ENCODE results near the gene PIK3C3.
A peak's percentile ranks its signal among the peaks of the same experiment; 100 is the strongest.
"Not testable (repeated sequence)": the region's sequence is repeated elsewhere in the genome, so short reads cannot be mapped to it uniquely, and the experiment has no call there.

The PIK3C3 gene

GRCh38 chr18:42025974-42026625 lies 71.1 kb downstream of the PIK3C3 start:
- no peak for DNase-seq

- no peak for DNase-seq
These were observed 73.3 kb downstream of the PIK3C3 start for GRCh38 chr18:42028247-42028832.

- DNase-seq: no peak
These were observed 74.1 kb downstream of the PIK3C3 start for GRCh38 chr18:42029092-42029491.

GRCh38 chr18:42030586-42031182 lies 75.7 kb downstream of the PIK3C3 start:
- no peak for DNase-seq

DNA sequence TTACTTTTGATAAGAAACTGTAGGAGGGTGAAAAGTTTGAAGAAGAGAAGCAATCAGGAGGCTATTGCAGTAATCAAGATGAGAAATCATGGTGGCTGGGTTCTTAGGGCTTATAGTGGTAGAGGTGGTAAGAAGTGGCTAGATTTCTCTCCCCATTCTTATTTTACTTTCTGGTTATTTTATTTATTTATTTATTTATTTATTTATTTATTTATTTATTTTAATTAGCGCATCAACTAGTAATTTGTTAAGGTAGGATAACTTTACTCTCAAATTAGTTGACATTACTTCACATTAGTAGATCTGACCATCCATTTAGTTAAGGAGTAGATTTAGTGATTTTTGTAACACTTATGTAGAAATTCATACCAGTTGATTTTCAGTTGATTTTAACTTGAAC lies 77.4 kb downstream of the PIK3C3 start:
- no peak for DNase-seq

DNA sequence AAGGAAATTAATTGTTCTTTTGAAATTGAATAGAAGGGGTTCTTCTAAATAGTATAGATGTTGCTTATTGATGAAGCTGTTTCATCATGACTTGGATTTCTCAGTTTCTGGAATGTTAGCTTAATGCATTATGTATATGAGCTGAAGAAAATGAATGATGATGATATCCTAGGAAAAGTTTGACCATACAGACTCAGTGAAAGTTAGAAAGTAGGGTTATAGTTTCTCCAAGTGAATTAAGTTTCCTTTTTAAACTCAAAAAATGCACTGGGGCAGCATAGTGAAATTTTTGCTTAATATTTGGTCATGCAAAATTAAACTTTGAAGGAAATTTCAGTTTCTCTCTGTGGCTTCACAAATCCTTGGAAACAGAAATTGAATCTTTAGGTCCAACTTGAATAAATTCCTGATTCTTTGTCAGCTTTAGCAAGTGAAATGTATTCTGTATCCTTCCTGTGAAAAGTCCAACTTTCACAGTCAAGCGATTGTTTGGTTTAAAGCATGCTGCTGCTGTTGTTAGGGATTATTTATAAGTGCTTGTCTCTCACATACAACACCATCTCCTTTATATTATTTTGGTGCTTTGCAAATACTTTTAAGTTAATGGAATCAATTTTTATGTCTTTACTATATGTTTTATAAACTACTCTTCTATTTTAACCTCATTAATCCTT lies 78.2 kb downstream of the PIK3C3 start:
- no peak for DNase-seq

GRCh38 chr18:42038936-42039335 lies 83.9 kb downstream of the PIK3C3 start:
- DNase-seq: no peak

DNA sequence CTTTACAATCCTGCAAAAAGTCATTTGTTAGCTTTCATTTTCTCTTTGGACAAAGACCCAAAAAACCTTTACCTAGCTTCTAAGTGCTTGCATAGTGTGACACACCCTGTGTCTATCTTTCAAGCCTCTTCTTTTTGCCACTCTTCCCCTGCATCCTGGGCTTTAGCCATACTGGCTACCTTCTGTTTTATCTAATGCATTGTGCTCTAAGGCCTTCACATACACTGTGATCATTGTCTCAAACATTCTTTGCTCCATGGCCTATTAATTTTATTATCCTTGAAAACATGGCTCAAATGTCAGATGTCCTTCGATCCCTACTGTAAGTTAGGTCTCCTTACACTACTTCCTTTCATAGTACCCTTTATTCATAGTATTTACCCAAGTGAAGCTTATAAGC lies 84.4 kb downstream of the PIK3C3 start:
- DNase-seq: no peak

GRCh38 chr18:42041793-42042192 lies 86.8 kb downstream of the PIK3C3 start:
- DNase-seq: no peak

DNA sequence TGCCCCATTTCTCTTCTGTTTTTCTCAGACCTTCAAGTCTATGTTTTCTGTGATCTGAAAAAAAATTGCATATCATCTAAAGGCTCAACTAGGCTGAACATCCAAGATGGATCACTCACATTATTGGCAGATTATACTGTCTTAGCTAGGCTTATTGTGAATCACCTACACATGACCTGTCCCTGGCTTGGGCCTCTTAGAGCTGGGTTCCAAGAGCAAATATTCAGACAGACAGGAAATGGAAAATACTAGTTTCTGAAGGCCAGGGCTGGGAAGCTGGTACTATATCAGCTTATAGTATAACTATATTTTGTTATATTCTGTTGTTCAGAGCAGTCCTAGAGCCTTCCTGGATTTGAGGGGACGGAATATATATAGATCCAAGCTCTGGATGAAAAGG lies 90.3 kb downstream of the PIK3C3 start:
- no peak for DNase-seq

- DNase-seq: no peak
These were observed 92.7 kb downstream of the PIK3C3 start for GRCh38 chr18:42047721-42048120.

DNA sequence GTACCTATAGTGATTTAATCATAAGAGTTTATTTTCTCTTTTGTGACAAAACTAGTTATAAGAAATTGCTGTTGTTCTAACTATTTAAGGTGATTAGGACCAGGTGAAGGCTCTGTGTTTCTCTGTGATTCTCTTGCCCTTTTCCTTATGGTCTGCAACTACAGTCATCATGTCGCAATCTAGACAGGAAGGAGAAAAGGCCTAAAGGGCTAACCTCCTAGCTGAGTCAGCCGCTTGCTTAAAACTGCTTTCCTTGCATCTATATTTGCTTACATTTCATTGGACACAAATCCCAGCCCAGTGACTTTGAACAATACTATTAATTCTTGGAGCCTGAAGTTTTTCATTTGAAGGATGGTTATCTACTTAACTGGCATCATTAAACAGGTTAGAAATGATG lies 93.1 kb downstream of the PIK3C3 start:
- no peak for DNase-seq

GRCh38 chr18:42049536-42049935 lies 94.5 kb downstream of the PIK3C3 start:
- DNase-seq: not testable (repeated sequence)

GRCh38 chr18:42051411-42051810 lies 96.4 kb downstream of the PIK3C3 start:
- no peak for DNase-seq

GRCh38 chr18:42052122-42052708 lies 97.2 kb downstream of the PIK3C3 start:
- DNase-seq: no peak

- DNase-seq: peak; percentile 6 to 30 (median 14)
These were observed 98.3 kb downstream of the PIK3C3 start for GRCh38 chr18:42053188-42053781.

DNA sequence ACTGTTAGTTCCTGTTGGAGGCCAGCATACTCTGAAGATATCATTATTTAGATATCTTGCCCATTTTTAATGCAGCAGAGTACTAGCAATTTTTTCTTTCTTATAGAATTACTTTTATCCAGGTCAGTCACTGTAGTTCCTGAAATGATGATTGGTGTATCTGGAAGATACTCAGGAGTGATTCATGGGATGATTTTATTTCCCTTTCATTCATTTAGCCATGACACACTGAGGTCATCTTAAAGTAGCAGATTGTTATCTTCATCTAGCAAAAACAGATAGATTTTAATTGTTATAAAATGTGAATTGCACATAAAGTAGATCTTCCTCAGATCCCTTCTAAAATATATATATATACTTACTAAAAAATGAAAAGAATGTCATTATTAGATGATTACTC lies 109.1 kb downstream of the PIK3C3 start:
- no peak for DNase-seq

DNA sequence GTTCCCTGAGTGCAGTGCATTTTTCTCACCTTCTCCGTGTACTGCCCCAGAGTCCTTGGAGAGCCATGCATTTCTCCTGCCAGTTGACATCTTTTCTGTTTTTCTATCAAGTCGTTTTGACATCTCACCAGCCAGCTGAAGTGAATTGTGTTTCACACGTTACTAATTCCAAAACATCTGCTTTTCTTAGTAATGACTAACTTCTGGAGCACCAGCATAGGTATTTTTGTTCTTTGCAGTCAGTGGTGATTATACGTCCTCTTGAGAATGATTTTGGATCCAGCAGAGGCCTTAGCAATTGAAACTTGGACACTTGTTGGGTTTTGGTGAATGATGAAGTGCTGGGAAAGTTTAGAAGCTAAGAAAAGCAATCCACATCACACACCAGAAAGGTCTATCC lies 112.5 kb downstream of the PIK3C3 start:
- DNase-seq: no peak

GRCh38 chr18:42068030-42068429 lies 113.0 kb downstream of the PIK3C3 start:
- DNase-seq: no peak

DNA sequence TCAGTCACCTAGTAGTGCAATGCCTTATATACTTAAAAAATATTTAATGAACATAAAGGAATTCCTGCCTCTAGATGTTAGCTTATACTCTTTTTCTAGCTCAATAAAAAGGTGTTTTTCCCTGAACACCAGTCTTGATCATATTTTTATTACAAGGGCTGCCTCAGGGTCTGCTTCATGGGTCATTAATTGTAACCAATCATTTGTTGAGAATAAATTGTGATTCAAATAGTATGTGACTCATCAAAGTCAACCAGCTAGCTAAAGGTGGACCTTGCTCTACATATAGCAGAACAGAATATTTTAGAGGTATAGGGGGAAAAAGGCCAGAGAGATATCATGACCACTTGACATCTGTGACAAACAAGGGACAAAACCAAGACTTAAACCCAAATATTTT lies 114.0 kb downstream of the PIK3C3 start:
- DNase-seq: no peak

- DNase-seq: no peak
These were observed 117.4 kb downstream of the PIK3C3 start for GRCh38 chr18:42072407-42072806.

DNA sequence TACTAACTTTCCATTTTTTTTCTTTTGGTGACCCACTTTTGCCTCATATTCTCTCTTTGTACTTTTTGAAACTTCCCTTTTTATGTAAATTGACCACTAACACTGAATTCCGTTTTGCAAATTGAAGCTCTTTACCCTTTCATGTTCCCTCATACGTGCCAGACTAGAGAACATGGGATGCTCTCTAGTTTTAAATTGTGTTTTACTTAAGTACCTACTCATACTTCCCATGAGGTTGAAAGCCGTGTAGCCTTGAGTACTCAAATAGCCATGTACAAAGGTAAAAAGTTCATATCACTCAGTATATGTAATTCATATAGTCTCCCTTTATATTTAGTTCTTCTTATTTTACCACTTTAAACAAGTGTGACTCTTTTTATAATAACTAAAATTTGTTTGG lies 119.7 kb downstream of the PIK3C3 start:
- no peak for DNase-seq

- no peak for DNase-seq
These were observed 123.7 kb downstream of the PIK3C3 start for GRCh38 chr18:42078711-42079110.

Data from activated naive CD4-positive, alpha-beta T cell (primary cell).